ENCODE results near the gene OR52I2.

Gene OR52I2

DNA sequence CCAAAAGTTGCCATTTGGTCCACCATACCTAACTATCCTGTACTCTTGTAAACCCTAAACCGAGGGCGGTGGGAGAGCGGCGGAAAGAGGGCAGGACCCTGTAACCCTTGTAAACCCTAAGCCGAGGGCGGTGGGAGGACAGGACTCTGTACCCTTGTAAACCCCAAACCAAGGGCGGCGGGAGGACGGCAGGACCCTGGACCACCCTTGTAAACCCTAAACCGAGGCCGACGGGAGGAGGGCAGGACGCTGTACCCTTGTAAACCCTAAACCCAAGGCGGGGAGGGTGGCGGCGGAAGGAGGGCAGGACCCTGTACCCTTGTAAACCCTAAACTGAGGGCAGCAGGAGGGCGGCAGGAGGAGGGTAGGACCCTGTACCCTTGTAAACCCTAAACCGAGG, 12.5 kb upstream of the OR52I2 start:
- H3K36me3 ChIP-seq = no peaks in the 10 kb centered on the region
- H3K9me3 ChIP-seq (ENCODE audit: severe bottlenecking) = no peaks in the 10 kb centered on the region
- H3K27me3 ChIP-seq (ENCODE audit: insufficient read depth, low read depth, severe bottlenecking) = peaks cover 53% of the 10 kb centered on the region
- DNase-seq = no peak
- no peak overlapping the region for H3K27ac ChIP-seq
- no peak overlapping the region for H3K4me3 ChIP-seq (ENCODE audit: low read depth, low read length)
- TF ChIP-seq, protein P1, sequence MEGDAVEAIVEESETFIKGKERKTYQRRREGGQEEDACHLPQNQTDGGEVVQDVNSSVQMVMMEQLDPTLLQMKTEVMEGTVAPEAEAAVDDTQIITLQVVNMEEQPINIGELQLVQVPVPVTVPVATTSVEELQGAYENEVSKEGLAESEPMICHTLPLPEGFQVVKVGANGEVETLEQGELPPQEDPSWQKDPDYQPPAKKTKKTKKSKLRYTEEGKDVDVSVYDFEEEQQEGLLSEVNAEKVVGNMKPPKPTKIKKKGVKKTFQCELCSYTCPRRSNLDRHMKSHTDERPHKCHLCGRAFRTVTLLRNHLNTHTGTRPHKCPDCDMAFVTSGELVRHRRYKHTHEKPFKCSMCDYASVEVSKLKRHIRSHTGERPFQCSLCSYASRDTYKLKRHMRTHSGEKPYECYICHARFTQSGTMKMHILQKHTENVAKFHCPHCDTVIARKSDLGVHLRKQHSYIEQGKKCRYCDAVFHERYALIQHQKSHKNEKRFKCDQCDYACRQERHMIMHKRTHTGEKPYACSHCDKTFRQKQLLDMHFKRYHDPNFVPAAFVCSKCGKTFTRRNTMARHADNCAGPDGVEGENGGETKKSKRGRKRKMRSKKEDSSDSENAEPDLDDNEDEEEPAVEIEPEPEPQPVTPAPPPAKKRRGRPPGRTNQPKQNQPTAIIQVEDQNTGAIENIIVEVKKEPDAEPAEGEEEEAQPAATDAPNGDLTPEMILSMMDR (IDR thresholded peaks at IDR 0.05; ENCODE audit: low read depth, low read length) = no peak

DNA sequence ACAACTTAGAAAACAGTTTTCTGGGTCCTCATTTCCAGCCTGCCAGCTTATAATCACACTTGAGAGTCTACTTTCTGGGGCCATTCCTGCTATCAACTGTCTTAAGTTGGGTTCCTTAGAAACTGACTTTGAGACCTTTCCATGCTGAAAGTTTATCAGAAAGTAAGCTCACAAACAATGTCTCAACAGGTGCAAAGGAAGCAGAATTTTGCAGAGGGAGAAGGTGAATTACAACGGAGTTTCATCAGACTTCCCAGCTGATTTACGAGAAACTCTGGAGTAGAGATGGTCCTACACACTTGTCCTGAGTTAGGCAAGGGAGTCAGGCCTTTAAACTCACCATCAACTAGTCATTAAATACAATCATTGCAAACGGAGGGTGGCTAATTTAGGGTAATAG, 4.7 kb upstream of the OR52I2 start:
- Histone ChIP-seq H3K4me3 (ENCODE audit: low read depth, low read length) (no peak overlapping the region), H3K36me3 (no peaks in the 10 kb centered on the region), H3K27me3 (ENCODE audit: insufficient read depth, low read depth, severe bottlenecking) (peaks cover 83% of the 10 kb centered on the region), H3K27ac (no peak overlapping the region), H3K9me3 (ENCODE audit: severe bottlenecking) (peaks cover 3% of the 10 kb centered on the region)
- DNase-seq = no peak
- TF ChIP-seq, protein P1 (IDR thresholded peaks at IDR 0.05; ENCODE audit: low read depth, low read length) = no peak

DNA sequence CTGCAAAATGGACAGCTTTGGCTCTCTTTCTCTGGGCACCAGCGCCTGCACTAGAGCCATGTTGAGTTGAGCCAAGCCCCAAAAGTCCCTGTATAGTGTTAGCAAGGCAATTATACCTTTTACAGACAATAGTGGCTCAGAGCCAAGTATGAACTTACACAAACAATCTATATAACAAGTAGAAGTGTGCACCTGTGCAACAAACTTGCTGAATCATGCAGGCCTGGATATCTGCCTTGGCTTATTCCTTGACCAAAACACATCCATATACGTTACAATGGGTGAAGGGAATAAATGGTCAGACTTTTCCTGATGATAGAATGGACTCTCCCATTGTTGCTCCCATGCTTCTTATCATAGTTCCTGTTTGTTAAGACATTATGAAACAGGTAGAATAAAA, 3.8 kb upstream of the OR52I2 start:
- no peak for DNase-seq
- TF ChIP-seq, protein P1 (IDR thresholded peaks at IDR 0.05; ENCODE audit: low read depth, low read length) = no peak
- peaks cover 3% of the 10 kb centered on the region for H3K9me3 ChIP-seq (ENCODE audit: severe bottlenecking)
- H3K27me3 ChIP-seq (ENCODE audit: insufficient read depth, low read depth, severe bottlenecking) = peaks cover 83% of the 10 kb centered on the region
- H3K27ac ChIP-seq = no peak overlapping the region
- no peak overlapping the region for H3K4me3 ChIP-seq (ENCODE audit: low read depth, low read length)
- no peaks in the 10 kb centered on the region for H3K36me3 ChIP-seq

DNA sequence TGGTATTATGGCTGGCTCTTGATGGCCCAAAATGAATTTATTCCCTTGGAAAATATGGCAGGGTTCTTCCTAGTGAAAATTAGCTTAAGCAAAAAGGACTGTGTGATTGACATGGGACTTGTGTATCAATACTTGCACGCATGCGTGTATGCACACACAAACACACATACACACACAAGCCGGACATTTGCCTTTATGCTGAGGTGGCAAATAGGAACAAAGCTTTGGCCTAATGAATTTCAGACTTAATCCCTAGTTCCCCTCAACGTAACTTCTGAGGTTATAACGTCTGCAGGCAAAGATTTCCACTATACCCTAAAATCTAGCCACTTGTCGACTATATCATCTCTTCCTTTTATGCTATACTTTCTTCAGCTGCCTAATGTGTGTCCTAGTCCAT, 2.9 kb upstream of the OR52I2 start:
- TF ChIP-seq, protein P1 (IDR thresholded peaks at IDR 0.05; ENCODE audit: low read depth, low read length) = no peak

DNA sequence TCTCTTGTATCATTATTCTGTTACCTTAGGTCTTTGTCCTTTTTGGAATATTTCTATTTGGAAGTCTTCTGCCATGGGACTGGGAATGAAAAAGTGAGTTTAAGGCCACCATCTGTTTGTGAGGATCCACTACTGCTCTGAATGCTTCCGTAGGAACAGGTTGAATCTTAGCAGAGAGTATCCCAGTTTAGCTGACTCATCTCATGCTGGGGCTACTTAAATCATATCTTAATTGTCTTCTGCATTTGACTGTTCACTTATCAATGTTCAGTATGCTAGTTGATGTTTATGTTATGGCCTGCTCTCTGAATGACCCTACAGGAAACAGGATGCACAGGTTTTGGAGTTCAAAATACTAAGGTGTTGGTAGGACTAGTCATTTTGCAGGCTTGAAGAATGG, 1.4 kb upstream of the OR52I2 start:
- no peaks in the 10 kb centered on the region for H3K36me3 ChIP-seq
- peaks cover 3% of the 10 kb centered on the region for H3K9me3 ChIP-seq (ENCODE audit: severe bottlenecking)
- no peak for DNase-seq
- no peak overlapping the region for H3K27ac ChIP-seq
- H3K27me3 ChIP-seq (ENCODE audit: insufficient read depth, low read depth, severe bottlenecking) = peaks cover 89% of the 10 kb centered on the region
- H3K4me3 ChIP-seq (ENCODE audit: low read depth, low read length) = no peak overlapping the region
- TF ChIP-seq, protein P1 (IDR thresholded peaks at IDR 0.05; ENCODE audit: low read depth, low read length) = no peak

More for the DNA sequence above, 2.9 kb upstream of the OR52I2 start:
- Histone ChIP-seq H3K27ac (no peak overlapping the region), H3K36me3 (no peaks in the 10 kb centered on the region), H3K9me3 (ENCODE audit: severe bottlenecking) (peaks cover 3% of the 10 kb centered on the region), H3K27me3 (ENCODE audit: insufficient read depth, low read depth, severe bottlenecking) (peaks cover 80% of the 10 kb centered on the region), H3K4me3 (ENCODE audit: low read depth, low read length) (no peak overlapping the region)
- DNase-seq = no peak

DNA sequence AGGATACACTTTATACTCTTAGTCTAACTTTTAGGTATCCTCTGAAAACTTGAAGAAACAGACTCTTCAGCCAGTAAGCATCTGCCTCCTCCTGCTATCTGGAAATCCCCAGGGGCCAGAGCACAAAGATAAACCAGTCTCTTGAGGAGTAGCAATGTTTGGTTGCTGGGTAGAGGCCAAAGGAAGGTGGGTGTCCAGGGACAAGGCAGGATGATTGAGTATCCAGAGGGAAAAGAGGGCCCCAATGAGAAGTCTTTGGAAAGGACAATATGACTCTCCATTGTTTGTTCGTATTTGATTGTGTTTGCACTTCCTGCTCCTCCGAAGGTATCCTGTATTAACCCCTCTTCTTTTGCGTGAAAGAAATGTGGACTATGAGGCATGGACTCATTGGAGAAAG, 7.5 kb downstream of the OR52I2 start:
- peaks cover 37% of the 10 kb centered on the region for H3K27me3 ChIP-seq (ENCODE audit: insufficient read depth, low read depth, severe bottlenecking)
- H3K9me3 ChIP-seq (ENCODE audit: severe bottlenecking) = no peaks in the 10 kb centered on the region
- TF ChIP-seq, protein P1 (IDR thresholded peaks at IDR 0.05; ENCODE audit: low read depth, low read length) = no peak
- H3K27ac ChIP-seq = no peak overlapping the region
- no peak for DNase-seq
- H3K4me3 ChIP-seq (ENCODE audit: low read depth, low read length) = no peak overlapping the region
- H3K36me3 ChIP-seq = no peaks in the 10 kb centered on the region
